BJ (cell line): ENCODE data around the gene TRABD2B. TPM values are rescaled to one million over a fixed set of nuclear protein-coding genes. Genes with fewer than 3 reads are reported as not detected.

Source experiments
- CTCF ChIA-PET: fragments of 350-600 bp; formaldehyde crosslinking; extraction: SDS; loops from one replicate; lab custom pipeline; 2021; ENCODE audit warnings: antibody characterized with exemption, inconsistent platforms; lab: Yijun Ruan, JAX
- POLR2A ChIA-PET: fragments of 300-600 bp; sonication (Branson Sonifier 250); formaldehyde crosslinking; extraction: SDS; loops from one replicate; lab custom pipeline; 2021; ENCODE audit warnings: antibody characterized with exemption; lab: Charles Lee
- DNase-seq: peaks from one replicate; pipeline ENCODE4 v3.0.0-alpha.2; 2011; ENCODE audit warnings: low read depth
- H3K27me3 ChIP-seq: 2 replicates; pipeline ENCODE4 v1.6.0; 2011; ENCODE audit warnings: low read length; ENCODE audit not compliant: control insufficient read depth, insufficient read depth
- H3K36me3 ChIP-seq: 2 replicates; pipeline ENCODE4 v1.5.1; 2011; ENCODE audit warnings: low read length; ENCODE audit not compliant: control insufficient read depth, insufficient read depth
- H3K4me3 ChIP-seq: 2 replicates; pipeline ENCODE4 v1.5.1; 2011; ENCODE audit warnings: low read depth, mild to moderate bottlenecking, control low read depth, low read length
- CTCF ChIP-seq: IDR thresholded peaks from 2 replicates; pipeline ENCODE4 v1.5.1; 2011; ENCODE audit warnings: low read depth, mild to moderate bottlenecking, control low read depth, inconsistent platforms, low read length, moderate library complexity; ENCODE audit not compliant: insufficient read depth
- polyA plus RNA-seq: library from polyadenylated mRNA; depleted of rRNA; stranded (reverse); fragments of >200 nt; gene quantifications from 2 replicates; pipeline ENCODE4 v1.2.3, GENCODE V29; 2011

TRABD2B gene
- polyA plus RNA-seq, 1 experiment = not detected

GRCh38 chr1:47732489-47732888 is 264.7 kb downstream of the TRABD2B start:
- TF ChIP-seq CTCF = no peak
- Histone ChIP-seq H3K36me3 (no peaks in the 10 kb centered on the region), H3K4me3 (no peak overlapping the region), H3K27me3 (peaks cover 2% of the 10 kb centered on the region; the same call in 1 of the 2 replicates)
- CTCF ChIA-PET = no interaction called here
- POLR2A ChIA-PET = no interaction called here
- no peak for DNase-seq

GRCh38 chr1:47731730-47732129 is 265.5 kb downstream of the TRABD2B start:
- CTCF ChIA-PET = interaction anchor here (0.6 kb wide), 1 partner anchor 16 kb away, joined by 3 read pairs; no protein-coding TSS in a partner anchor

GRCh38 chr1:47729685-47730084 is 267.5 kb downstream of the TRABD2B start:
- Histone ChIP-seq H3K27me3 (peaks cover 10% of the 10 kb centered on the region), H3K4me3 (no peak overlapping the region), H3K36me3 (no peaks in the 10 kb centered on the region)
- CTCF ChIA-PET = interaction anchor here (1.0 to 1.8 kb wide), 2 partner anchors 9 to 19 kb away, joined by 3 to 5 read pairs; no protein-coding TSS in a partner anchor
- no peak for DNase-seq
- TF ChIP-seq CTCF = no peak
- POLR2A ChIA-PET = no interaction called here

More at GRCh38 chr1:47731730-47732129, 265.5 kb downstream of the TRABD2B start:
- no peak for DNase-seq
- Histone ChIP-seq H3K4me3 (no peak overlapping the region), H3K27me3 (peaks cover 2% of the 10 kb centered on the region; the same call in 1 of the 2 replicates), H3K36me3 (no peaks in the 10 kb centered on the region)
- POLR2A ChIA-PET = no interaction called here
- no peak for TF ChIP-seq CTCF

GRCh38 chr1:47727697-47728085 is 269.5 kb downstream of the TRABD2B start:
- Histone ChIP-seq H3K36me3 (no peaks in the 10 kb centered on the region), H3K27me3 (peaks cover 15% of the 10 kb centered on the region), H3K4me3 (no peak overlapping the region)
- no peak for DNase-seq
- no peak for TF ChIP-seq CTCF
- ChIA-PET POLR2A (no interaction called here), CTCF (interaction anchor here (0.7 to 5.0 kb wide), 14 partner anchors 10 to 549 kb away, joined by 3 to 50 read pairs (median 6); partner anchors contain the start of gene FOXD2)

- POLR2A ChIA-PET = no interaction called here
- Histone ChIP-seq H3K27me3 (peaks cover 15% of the 10 kb centered on the region), H3K36me3 (no peaks in the 10 kb centered on the region), H3K4me3 (no peak overlapping the region)
- no peak for DNase-seq
- CTCF ChIA-PET = interaction anchor here (1.1 to 5.0 kb wide), 30 partner anchors 8 to 551 kb away, joined by 3 to 50 read pairs (median 4); partner anchors contain the start of gene FOXD2
- TF ChIP-seq CTCF = no peak
These were observed 270.0 kb downstream of the TRABD2B start for GRCh38 chr1:47727051-47727696.
